GM21717 (cell line): ENCODE data around the gene SAMSN1.
A peak's percentile ranks its signal among the peaks of the same experiment; 100 is the strongest.
"Not testable (repeated sequence)": the region's sequence is repeated elsewhere in the genome, so short reads cannot be mapped to it uniquely, and the experiment has no call there.

Experiments used
- ATAC-seq: cut with Tn5 transposase; IDR thresholded peaks from one replicate; pipeline ENCODE4 v1.9.1; 2021; ENCODE audit warnings: mild to moderate bottlenecking, moderate library complexity; ENCODE audit not compliant: unreplicated experiment

Gene SAMSN1

GRCh38 chr21:14531757-14532316 is 14.3 kb downstream of the SAMSN1 start:
- no peak for ATAC-seq

- ATAC-seq = no peak
Observed at GRCh38 chr21:14530592-14530991, 15.5 kb downstream of the SAMSN1 start.

GRCh38 chr21:14528815-14529214 is 17.3 kb downstream of the SAMSN1 start:
- ATAC-seq = no peak

- no peak for ATAC-seq
Observed at GRCh38 chr21:14527696-14528652, 18.1 kb downstream of the SAMSN1 start.

- ATAC-seq = no peak
Observed at GRCh38 chr21:14526836-14527695, 19.0 kb downstream of the SAMSN1 start.

GRCh38 chr21:14526199-14526598 is 19.9 kb downstream of the SAMSN1 start:
- ATAC-seq = no peak

- ATAC-seq = peak; percentile 80
Observed at GRCh38 chr21:14523234-14523633, 22.9 kb downstream of the SAMSN1 start.

GRCh38 chr21:14522736-14523135 is 23.4 kb downstream of the SAMSN1 start:
- no peak for ATAC-seq

- no peak for ATAC-seq
Observed at GRCh38 chr21:14520535-14520934, 25.6 kb downstream of the SAMSN1 start.

GRCh38 chr21:14519000-14519399 is 27.1 kb downstream of the SAMSN1 start:
- no peak for ATAC-seq

GRCh38 chr21:14513804-14514203 is 32.3 kb downstream of the SAMSN1 start:
- no peak for ATAC-seq

GRCh38 chr21:14506859-14507457 is 39.2 kb downstream of the SAMSN1 start:
- not testable (repeated sequence) for ATAC-seq

- no peak for ATAC-seq
Observed at GRCh38 chr21:14500873-14501272, 45.2 kb downstream of the SAMSN1 start.

- no peak for ATAC-seq
Observed at GRCh38 chr21:14499316-14499715, 46.8 kb downstream of the SAMSN1 start.

GRCh38 chr21:14497825-14498224 is 48.3 kb downstream of the SAMSN1 start:
- no peak for ATAC-seq

- ATAC-seq = no peak
Observed at GRCh38 chr21:14495075-14495474, 51.0 kb downstream of the SAMSN1 start.

- not testable (repeated sequence) for ATAC-seq
Observed at GRCh38 chr21:14494181-14494580, 51.9 kb downstream of the SAMSN1 start.

GRCh38 chr21:14493731-14494130 is 52.4 kb downstream of the SAMSN1 start:
- no peak for ATAC-seq

GRCh38 chr21:14492931-14493330 is 53.2 kb downstream of the SAMSN1 start:
- ATAC-seq = no peak

- no peak for ATAC-seq
Observed at GRCh38 chr21:14491269-14491681, 54.8 kb downstream of the SAMSN1 start.

- no peak for ATAC-seq
Observed at GRCh38 chr21:14488672-14489204, 57.4 kb downstream of the SAMSN1 start.
